HG03432 (cell line): ENCODE measurements around the gene S100PBP.

Source experiments
- ATAC-seq: cut with Tn5 transposase; IDR thresholded peaks from one replicate; pipeline ENCODE4 v1.9.1; 2021; ENCODE audit warnings: mild to moderate bottlenecking, moderate library complexity; ENCODE audit not compliant: unreplicated experiment

S100PBP gene

GRCh38 chr1:32817159-32817814, at the start of gene S100PBP, which contains the start of gene YARS1:
S100PBP (plus strand) TSS chr1:32817653; CDS start chr1:32826100, 8,447 bp downstream.
YARS1 (minus strand) TSS chr1:32817358; CDS start chr1:32817244, 114 bp downstream.
- peak; percentile 86 for ATAC-seq

GRCh38 chr1:32768110-32768850, 49.2 kb upstream of the S100PBP start:
- no peak for ATAC-seq

GRCh38 chr1:32769524-32770220, 47.8 kb upstream of the S100PBP start:
- no peak for ATAC-seq

GRCh38 chr1:32770221-32770731, 47.2 kb upstream of the S100PBP start:
- ATAC-seq = no peak

- no peak for ATAC-seq
Observed at GRCh38 chr1:32770741-32771548, 46.5 kb upstream of the S100PBP start.

GRCh38 chr1:32771561-32772280, 45.7 kb upstream of the S100PBP start:
- ATAC-seq = no peak

GRCh38 chr1:32772281-32773017, 45.0 kb upstream of the S100PBP start:
- no peak for ATAC-seq

- no peak for ATAC-seq
Observed at GRCh38 chr1:32773018-32773763, 44.3 kb upstream of the S100PBP start.

GRCh38 chr1:32773764-32774463, 43.5 kb upstream of the S100PBP start:
- no peak for ATAC-seq

- no peak for ATAC-seq
Observed at GRCh38 chr1:32774464-32774808, 43.0 kb upstream of the S100PBP start.

GRCh38 chr1:32774950-32775634, 42.4 kb upstream of the S100PBP start:
- no peak for ATAC-seq

- ATAC-seq = no peak
Observed at GRCh38 chr1:32775640-32776337, 41.7 kb upstream of the S100PBP start.

GRCh38 chr1:32779242-32779641, 38.2 kb upstream of the S100PBP start:
- ATAC-seq = no peak

- ATAC-seq = no peak
Observed at GRCh38 chr1:32780005-32780404, 37.4 kb upstream of the S100PBP start.

GRCh38 chr1:32780628-32781234, 36.7 kb upstream of the S100PBP start:
- no peak for ATAC-seq

- ATAC-seq = no peak
Observed at GRCh38 chr1:32782086-32782485, 35.4 kb upstream of the S100PBP start.

GRCh38 chr1:32783851-32784250, 33.6 kb upstream of the S100PBP start:
- no peak for ATAC-seq
